Heart left ventricle (tissue), 13 donors: ENCODE measurements around the gene SSMEM1.

Experiments used
- CTCF ChIP-seq, 12 donors: fragments of 200-600 bp; sonication (generic) in 4 of 12; IDR thresholded peaks; one replicate each; pipeline versions ENCODE4 v1.5.0 to v1.8.0; 2018 to 2022; ENCODE audit warnings: antibody characterized with exemption in 12 of 12, mild to moderate bottlenecking in 5 of 12
- POLR2A ChIP-seq, 2 donors: fragments of 450-650 bp; IDR thresholded peaks; one replicate each; pipeline ENCODE4 v1.6.1; 2017; ENCODE audit warnings: antibody characterized with exemption in 2 of 2, mild to moderate bottlenecking in 2 of 2, moderate library complexity in 2 of 2
- donor health status: ischemic (EF 13 %, LVEDD 7.1; RV severe dilation, severe dysfunction).
- donor health status: DM: no; HTN: yes; CAD: no.
- donor health status: DM: no; HTN: no; CAD: no.
- donor health status: ischemic (EF 25% LVEDD 6.9; RV normal size, moderate dysfunction).
- donor health status: ischemic (EF 25% LVEDD 5.7; RV mildly dilated, moderate dysfunction).
- donor health status: ischemic (EF 35%, LVEDD 5.7; RV mildly dilated, moderate dysfunction).
- donor health status: nonischemic (EF 11% LVEDD 7.7; RV severe dilation, severe dysfunction).
- donor health status: DM: yes; HTN: yes; CAD: no.
- donor health status: PGD.
- donor health status: ischemic (EF 29% LVEDD 5.4; RV normal size, mild dysfunction).
- donor health status: nonischemic (EF 23%, LVEDD 6.1; RV moderate dilation, normal function).

GRCh38 chr7:130258494-130259078 lies 50.9 kb downstream of the SSMEM1 start:
- TF ChIP-seq CTCF (IDR thresholded peaks at IDR 0.05), result no peak
- TF ChIP-seq POLR2A (IDR thresholded peaks at IDR 0.05), result no peak
